HepG2 (cell line): Measurements from ENCODE around the gene CKS2. TPM values are rescaled to one million over a fixed set of nuclear protein-coding genes. Genes with fewer than 3 reads are reported as not detected.

ENCODE experiments used
- AGO2 ChIP-seq: fragments of 200-400 bp; formaldehyde crosslinking; optimal IDR thresholded peaks from 2 replicates; pipeline ENCODE3; 2017; ENCODE audit warnings: mild to moderate bottlenecking, low read depth, low read length, moderate library complexity
- AHR ChIP-seq: IDR thresholded peaks from 2 replicates; pipeline ENCODE4 v1.6.1; 2018; ENCODE audit warnings: missing genetic modification reagents, missing compliant biosample characterization
- FOXO1 ChIP-seq: sonication (generic); formaldehyde crosslinking; IDR thresholded peaks from 2 replicates; pipeline ENCODE4 v1.4.0; 2020; ENCODE audit warnings: missing genetic modification reagents
- HOXD1 ChIP-seq: sonication (generic); formaldehyde crosslinking; IDR thresholded peaks from 2 replicates; pipeline ENCODE4 v1.5.0; 2020; ENCODE audit warnings: missing genetic modification reagents
- KLF15 ChIP-seq: sonication (generic); formaldehyde crosslinking; IDR thresholded peaks from 2 replicates; pipeline ENCODE4 v1.8.1; 2023; ENCODE audit warnings: borderline replicate concordance, mild to moderate bottlenecking, inconsistent platforms, missing genetic modification reagents, mixed read lengths
- MAZ ChIP-seq, 2 experiments: sonication (generic) in 1 of 2; formaldehyde crosslinking in 1 of 2; IDR thresholded peaks; 2 replicates each; pipeline versions ENCODE4 v1.5.0 to v1.6.1; 2012 to 2020; ENCODE audit warnings: low read depth in 2 of 2, mild to moderate bottlenecking in 2 of 2, borderline replicate concordance in 1 of 2, improper control_type of control experiment in 1 of 2, low read length in 1 of 2, missing genetic modification reagents in 1 of 2, moderate library complexity in 1 of 2
- MXI1 ChIP-seq: IDR thresholded peaks from 3 replicates; pipeline ENCODE4 v1.6.1; 2012; ENCODE audit warnings: low read depth, low read length, inconsistent platforms, borderline replicate concordance
- NR0B2 ChIP-seq: sonication (generic); formaldehyde crosslinking; IDR thresholded peaks from 2 replicates; pipeline ENCODE4 v1.4.0; 2020; ENCODE audit warnings: mild to moderate bottlenecking, missing genetic modification reagents
- POGK ChIP-seq: sonication (generic); formaldehyde crosslinking; conservative IDR thresholded peaks from 2 replicates; pipeline ENCODE4 v1.8.0; 2022; ENCODE audit warnings: mild to moderate bottlenecking, moderate library complexity, missing genetic modification reagents
- RORA ChIP-seq: sonication (generic); formaldehyde crosslinking; IDR thresholded peaks from 2 replicates; pipeline ENCODE4 v1.5.0; 2020; ENCODE audit warnings: mild to moderate bottlenecking, missing genetic modification reagents, moderate library complexity
- SMARCC2 ChIP-seq: fragments of 450-650 bp; IDR thresholded peaks from 2 replicates; pipeline ENCODE4 v1.6.1; 2017; ENCODE audit warnings: antibody characterized with exemption, mild to moderate bottlenecking
- SP5 ChIP-seq: IDR thresholded peaks from 2 replicates; pipeline ENCODE4 v1.6.1; 2016; ENCODE audit warnings: low read depth, borderline replicate concordance
- TCF7L2 ChIP-seq: IDR thresholded peaks from 2 replicates; pipeline ENCODE4 v1.6.1; 2011; ENCODE audit warnings: mild to moderate bottlenecking, low read depth, low read length, moderate library complexity
- YEATS4 ChIP-seq: sonication (generic); formaldehyde crosslinking; IDR thresholded peaks from 2 replicates; pipeline ENCODE4 v1.4.0; 2020; ENCODE audit warnings: missing genetic modification reagents, borderline replicate concordance
- ZNF124 ChIP-seq: sonication (generic); formaldehyde crosslinking; IDR thresholded peaks from 2 replicates; pipeline ENCODE4 v1.4.0; 2020; ENCODE audit warnings: missing genetic modification reagents
- ZNF20 ChIP-seq: sonication (generic); formaldehyde crosslinking; IDR thresholded peaks from 2 replicates; pipeline ENCODE4 v1.4.0; 2020; ENCODE audit warnings: mild to moderate bottlenecking, moderate library complexity, missing genetic modification reagents
- ZNF33B ChIP-seq: sonication (generic); formaldehyde crosslinking; IDR thresholded peaks from 2 replicates; pipeline ENCODE4 v1.5.1; 2020; ENCODE audit warnings: mild to moderate bottlenecking, missing genetic modification reagents
- polyA plus RNA-seq, 8 experiments: library from polyadenylated mRNA; depleted of rRNA in 3 of 8; stranded (reverse) in 7 of 8; unstranded in 1 of 8; fragments of >200 nt; fragmentation: Illumina TruSeq in 4 of 8; extraction: Trizol in 4 of 8; gene quantifications; 2 replicates each; pipeline versions ENCODE4 v1.2.1 to v1.2.3, GENCODE V29; 2011 to 2016; ENCODE audit warnings: low read depth in 4 of 8, missing spikeins in 1 of 8, mixed read lengths in 1 of 8; ENCODE audit not compliant: insufficient read depth in 1 of 8
- total RNA-seq, 5 experiments: library from RNA; depleted of rRNA; stranded (reverse); fragments of >200 nt; fragmentation: Illumina TruSeq; extraction: Trizol; gene quantifications; 2 replicates each; pipeline ENCODE4 v1.2.3, GENCODE V29; 2016; ENCODE audit warnings: low read depth in 1 of 5
- TF ChIP-seq, protein P1 (sequence below): IDR thresholded peaks from 2 replicates; pipeline ENCODE4 v1.6.1; 2016; ENCODE audit warnings: mild to moderate bottlenecking
- TF ChIP-seq, protein P2 (sequence below): fragments of 450-650 bp; IDR thresholded peaks from 2 replicates; pipeline ENCODE4 v1.6.1; 2016
- TF ChIP-seq, protein P3 (sequence below): sonication (generic); formaldehyde crosslinking; IDR thresholded peaks from 2 replicates; pipeline ENCODE4 v1.4.0; 2020; ENCODE audit warnings: missing genetic modification reagents

CKS2 gene
- total and polyA plus RNA-seq, 2 of the 13 experiments (the other 11 are each of a cell fraction or from before 2014, with no cell fraction given), result 251 to 317 TPM

GRCh38 chr9:89318123-89319014 is 7.4 kb downstream of the CKS2 start, which contains the start of gene SECISBP2 (continued):
- peak; percentile 33 for TF ChIP-seq SP5 (CRISPR knock-in tag)
- peak; percentile 97 for TF ChIP-seq MXI1
- TF ChIP-seq, protein P1, sequence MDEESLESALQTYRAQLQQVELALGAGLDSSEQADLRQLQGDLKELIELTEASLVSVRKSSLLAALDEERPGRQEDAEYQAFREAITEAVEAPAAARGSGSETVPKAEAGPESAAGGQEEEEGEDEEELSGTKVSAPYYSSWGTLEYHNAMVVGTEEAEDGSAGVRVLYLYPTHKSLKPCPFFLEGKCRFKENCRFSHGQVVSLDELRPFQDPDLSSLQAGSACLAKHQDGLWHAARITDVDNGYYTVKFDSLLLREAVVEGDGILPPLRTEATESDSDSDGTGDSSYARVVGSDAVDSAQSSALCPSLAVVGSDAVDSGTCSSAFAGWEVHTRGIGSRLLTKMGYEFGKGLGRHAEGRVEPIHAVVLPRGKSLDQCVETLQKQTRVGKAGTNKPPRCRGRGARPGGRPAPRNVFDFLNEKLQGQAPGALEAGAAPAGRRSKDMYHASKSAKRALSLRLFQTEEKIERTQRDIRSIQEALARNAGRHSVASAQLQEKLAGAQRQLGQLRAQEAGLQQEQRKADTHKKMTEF, result peak; percentile 98
- peak; percentile 88 for TF ChIP-seq NR0B2 (CRISPR knock-in tag)
- TF ChIP-seq, protein P2, sequence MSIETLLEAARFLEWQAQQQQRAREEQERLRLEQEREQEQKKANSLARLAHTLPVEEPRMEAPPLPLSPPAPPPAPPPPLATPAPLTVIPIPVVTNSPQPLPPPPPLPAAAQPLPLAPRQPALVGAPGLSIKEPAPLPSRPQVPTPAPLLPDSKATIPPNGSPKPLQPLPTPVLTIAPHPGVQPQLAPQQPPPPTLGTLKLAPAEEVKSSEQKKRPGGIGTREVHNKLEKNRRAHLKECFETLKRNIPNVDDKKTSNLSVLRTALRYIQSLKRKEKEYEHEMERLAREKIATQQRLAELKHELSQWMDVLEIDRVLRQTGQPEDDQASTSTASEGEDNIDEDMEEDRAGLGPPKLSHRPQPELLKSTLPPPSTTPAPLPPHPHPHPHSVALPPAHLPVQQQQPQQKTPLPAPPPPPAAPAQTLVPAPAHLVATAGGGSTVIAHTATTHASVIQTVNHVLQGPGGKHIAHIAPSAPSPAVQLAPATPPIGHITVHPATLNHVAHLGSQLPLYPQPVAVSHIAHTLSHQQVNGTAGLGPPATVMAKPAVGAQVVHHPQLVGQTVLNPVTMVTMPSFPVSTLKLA, result peak; percentile 85
- TF ChIP-seq ZNF20 (CRISPR knock-in tag), result no peak
- TF ChIP-seq ZNF124 (CRISPR knock-in tag), result peak; percentile 74
- TF ChIP-seq RORA (CRISPR knock-in tag), result peak; percentile 77; the same call in 1 of the 2 replicates
- no peak; the same call in 1 of the 2 replicates for TF ChIP-seq AHR (CRISPR knock-in tag)
- peak; percentile 90 for TF ChIP-seq ZNF33B (CRISPR knock-in tag)
- 0 out of 2 replicates have a peak, but pooled peaks have one; percentile 45 for TF ChIP-seq FOXO1 (CRISPR knock-in tag)
- TF ChIP-seq POGK (CRISPR knock-in tag), result peak; percentile 98
- no peak for TF ChIP-seq TCF7L2
- 0 out of 2 replicates have a peak, but pooled peaks have one; percentile 26 for TF ChIP-seq KLF15 (CRISPR knock-in tag)
- TF ChIP-seq MAZ (IDR thresholded peaks at IDR 0.05; ENCODE audit: borderline replicate concordance, low read depth, low read length), result peak; percentile 84
- TF ChIP-seq MAZ (CRISPR knock-in tag; IDR thresholded peaks at IDR 0.05; ENCODE audit: low read depth), result peak; percentile 90
- TF ChIP-seq, protein P3, sequence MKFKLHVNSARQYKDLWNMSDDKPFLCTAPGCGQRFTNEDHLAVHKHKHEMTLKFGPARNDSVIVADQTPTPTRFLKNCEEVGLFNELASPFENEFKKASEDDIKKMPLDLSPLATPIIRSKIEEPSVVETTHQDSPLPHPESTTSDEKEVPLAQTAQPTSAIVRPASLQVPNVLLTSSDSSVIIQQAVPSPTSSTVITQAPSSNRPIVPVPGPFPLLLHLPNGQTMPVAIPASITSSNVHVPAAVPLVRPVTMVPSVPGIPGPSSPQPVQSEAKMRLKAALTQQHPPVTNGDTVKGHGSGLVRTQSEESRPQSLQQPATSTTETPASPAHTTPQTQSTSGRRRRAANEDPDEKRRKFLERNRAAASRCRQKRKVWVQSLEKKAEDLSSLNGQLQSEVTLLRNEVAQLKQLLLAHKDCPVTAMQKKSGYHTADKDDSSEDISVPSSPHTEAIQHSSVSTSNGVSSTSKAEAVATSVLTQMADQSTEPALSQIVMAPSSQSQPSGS, result peak; percentile 38; the same call in 1 of the 2 replicates
- peak; percentile 100 for TF ChIP-seq AGO2
- TF ChIP-seq HOXD1 (CRISPR knock-in tag), result peak; percentile 62; the same call in 1 of the 2 replicates
- no peak for TF ChIP-seq SMARCC2
- peak; percentile 99 for TF ChIP-seq YEATS4 (CRISPR knock-in tag)
